ENCODE measurements around the gene GRIK1.

GRIK1 gene

DNA sequence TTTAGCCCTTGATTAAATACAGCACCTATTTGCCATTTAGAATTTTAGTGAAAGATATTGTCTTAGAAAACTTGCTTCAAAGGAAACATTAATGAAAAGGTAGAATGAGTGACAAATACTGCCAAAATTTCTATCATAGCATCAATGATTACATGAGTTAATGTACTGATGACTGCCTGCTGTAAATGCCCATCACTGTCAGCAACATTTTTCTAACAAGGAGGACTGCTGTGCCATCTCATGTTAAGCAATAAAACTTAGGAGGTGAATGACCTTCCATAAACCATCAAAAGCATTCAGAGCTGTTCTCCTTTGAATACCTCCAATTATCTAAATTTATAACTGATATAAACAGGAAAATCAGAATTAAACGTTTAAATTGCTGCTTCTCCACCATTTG, 54.3 kb downstream of the GRIK1 start:
- Histone ChIP-seq H3K9me3 (ENCODE audit: low read length) (no peaks in the 10 kb centered on the region), H3K79me2 (ENCODE audit: insufficient read depth, low read length) (no peaks in the 10 kb centered on the region), H3K9ac (ENCODE audit: low read length) (no peak overlapping the region), H3K9me2 (ENCODE audit: low read depth, low read length) (no peaks in the 10 kb centered on the region), H3K36me3 (ENCODE audit: insufficient read depth, low read length) (no peaks in the 10 kb centered on the region), H3K27ac (ENCODE audit: low read depth, low read length, poor library complexity, severe bottlenecking) (no peak overlapping the region), H4K20me1 (ENCODE audit: insufficient read depth, low read length) (no peaks in the 10 kb centered on the region), H3K4me3 (ENCODE audit: low read depth, low read length, poor library complexity, severe bottlenecking) (no peak overlapping the region), H3K4me1 (ENCODE audit: insufficient read depth, low read length, severe bottlenecking) (no peaks in the 10 kb centered on the region), H3F3A (ENCODE audit: insufficient read depth, low read length) (no peaks in the 10 kb centered on the region), H3K27me3 (ENCODE audit: insufficient read depth, low read length) (no peaks in the 10 kb centered on the region), H2AFZ (ENCODE audit: low read length) (no peak overlapping the region), H3K4me2 (ENCODE audit: low read length) (no peak overlapping the region)
- TF ChIP-seq EZH2 (IDR thresholded peaks at IDR 0.05; ENCODE audit: borderline replicate concordance, low read length), result no peak
- TF ChIP-seq, protein P1, sequence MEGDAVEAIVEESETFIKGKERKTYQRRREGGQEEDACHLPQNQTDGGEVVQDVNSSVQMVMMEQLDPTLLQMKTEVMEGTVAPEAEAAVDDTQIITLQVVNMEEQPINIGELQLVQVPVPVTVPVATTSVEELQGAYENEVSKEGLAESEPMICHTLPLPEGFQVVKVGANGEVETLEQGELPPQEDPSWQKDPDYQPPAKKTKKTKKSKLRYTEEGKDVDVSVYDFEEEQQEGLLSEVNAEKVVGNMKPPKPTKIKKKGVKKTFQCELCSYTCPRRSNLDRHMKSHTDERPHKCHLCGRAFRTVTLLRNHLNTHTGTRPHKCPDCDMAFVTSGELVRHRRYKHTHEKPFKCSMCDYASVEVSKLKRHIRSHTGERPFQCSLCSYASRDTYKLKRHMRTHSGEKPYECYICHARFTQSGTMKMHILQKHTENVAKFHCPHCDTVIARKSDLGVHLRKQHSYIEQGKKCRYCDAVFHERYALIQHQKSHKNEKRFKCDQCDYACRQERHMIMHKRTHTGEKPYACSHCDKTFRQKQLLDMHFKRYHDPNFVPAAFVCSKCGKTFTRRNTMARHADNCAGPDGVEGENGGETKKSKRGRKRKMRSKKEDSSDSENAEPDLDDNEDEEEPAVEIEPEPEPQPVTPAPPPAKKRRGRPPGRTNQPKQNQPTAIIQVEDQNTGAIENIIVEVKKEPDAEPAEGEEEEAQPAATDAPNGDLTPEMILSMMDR (IDR thresholded peaks at IDR 0.05; ENCODE audit: low read length), result no peak

DNA sequence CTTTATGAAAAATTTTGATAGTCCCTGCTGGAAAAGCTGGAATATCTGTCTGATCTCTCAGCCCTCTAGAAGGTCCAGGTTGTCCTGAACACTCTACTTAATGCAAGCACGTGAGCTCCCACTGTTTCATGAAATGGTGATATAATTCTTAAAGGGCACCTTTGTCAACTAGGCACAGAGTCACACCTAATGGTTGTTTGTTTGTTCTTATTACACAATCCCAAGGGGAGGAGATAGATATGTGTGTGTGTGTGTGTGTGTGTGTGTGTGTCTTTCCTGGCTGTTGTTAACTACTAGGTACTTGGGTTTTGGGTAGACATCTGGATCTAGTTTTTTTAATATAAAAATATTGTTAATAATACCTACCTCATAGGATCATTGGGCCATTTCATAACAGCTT, 63.9 kb downstream of the GRIK1 start:
- TF ChIP-seq, protein P1 (IDR thresholded peaks at IDR 0.05; ENCODE audit: low read length), result no peak
- no peak for TF ChIP-seq EZH2 (IDR thresholded peaks at IDR 0.05; ENCODE audit: borderline replicate concordance, low read length)
- Histone ChIP-seq H3K36me3 (ENCODE audit: insufficient read depth, low read length) (no peaks in the 10 kb centered on the region), H3K9me2 (ENCODE audit: low read depth, low read length) (no peaks in the 10 kb centered on the region), H3K4me3 (ENCODE audit: low read depth, low read length, poor library complexity, severe bottlenecking) (no peak overlapping the region), H2AFZ (ENCODE audit: low read length) (no peak overlapping the region), H4K20me1 (ENCODE audit: insufficient read depth, low read length) (no peaks in the 10 kb centered on the region), H3K4me2 (ENCODE audit: low read length) (no peak overlapping the region), H3F3A (ENCODE audit: insufficient read depth, low read length) (no peaks in the 10 kb centered on the region), H3K9me3 (ENCODE audit: low read length) (no peaks in the 10 kb centered on the region), H3K79me2 (ENCODE audit: insufficient read depth, low read length) (no peaks in the 10 kb centered on the region), H3K9ac (ENCODE audit: low read length) (no peak overlapping the region), H3K27me3 (ENCODE audit: insufficient read depth, low read length) (no peaks in the 10 kb centered on the region), H3K4me1 (ENCODE audit: insufficient read depth, low read length, severe bottlenecking) (no peaks in the 10 kb centered on the region), H3K27ac (ENCODE audit: low read depth, low read length, poor library complexity, severe bottlenecking) (no peak overlapping the region)

DNA sequence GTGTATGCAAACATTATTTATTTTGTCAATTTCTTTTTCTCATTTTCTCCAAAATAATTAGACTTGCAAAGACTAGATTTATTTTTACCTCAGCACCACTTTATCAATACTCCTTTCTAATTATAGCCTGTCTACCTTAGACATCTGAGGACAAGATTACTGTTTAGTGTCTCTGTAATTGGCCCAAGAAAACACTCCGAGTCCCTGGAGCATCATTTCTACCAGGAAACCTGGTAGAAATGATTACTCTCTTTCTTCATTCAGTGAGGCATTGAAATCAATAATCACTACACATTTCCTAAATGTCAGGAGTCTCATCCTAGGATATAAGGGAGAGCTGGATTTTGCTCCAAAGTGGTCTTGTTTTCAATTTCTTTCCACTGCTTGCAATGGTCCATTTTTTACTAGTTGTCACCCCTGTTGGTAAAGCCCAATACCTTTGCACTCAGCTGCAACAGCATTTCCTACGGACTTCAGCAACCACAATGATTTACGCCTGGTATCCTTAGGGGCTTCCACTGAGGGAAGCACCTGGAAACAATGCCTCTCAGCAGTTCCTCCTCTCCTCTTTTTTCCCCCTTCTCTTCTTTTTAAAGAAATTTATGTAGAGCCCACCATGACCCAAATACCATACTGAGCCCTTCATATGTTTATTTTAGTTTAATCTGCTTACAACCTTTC, 64.6 kb downstream of the GRIK1 start:
- no peak overlapping the region for H2AFZ ChIP-seq (ENCODE audit: low read length)
- TF ChIP-seq, protein P1 (IDR thresholded peaks at IDR 0.05; ENCODE audit: low read length), result no peak
- TF ChIP-seq EZH2 (IDR thresholded peaks at IDR 0.05; ENCODE audit: borderline replicate concordance, low read length), result no peak

More for the DNA sequence above, 64.6 kb downstream of the GRIK1 start:
- no peaks in the 10 kb centered on the region for H3F3A ChIP-seq (ENCODE audit: insufficient read depth, low read length)
- H4K20me1 ChIP-seq (ENCODE audit: insufficient read depth, low read length), result no peaks in the 10 kb centered on the region
- no peak overlapping the region for H3K27ac ChIP-seq (ENCODE audit: low read depth, low read length, poor library complexity, severe bottlenecking)
- H3K4me2 ChIP-seq (ENCODE audit: low read length), result no peak overlapping the region
- H3K4me1 ChIP-seq (ENCODE audit: insufficient read depth, low read length, severe bottlenecking), result no peaks in the 10 kb centered on the region
- H3K9me2 ChIP-seq (ENCODE audit: low read depth, low read length), result no peaks in the 10 kb centered on the region
- no peaks in the 10 kb centered on the region for H3K79me2 ChIP-seq (ENCODE audit: insufficient read depth, low read length)
- H3K36me3 ChIP-seq (ENCODE audit: insufficient read depth, low read length), result no peaks in the 10 kb centered on the region
- H3K27me3 ChIP-seq (ENCODE audit: insufficient read depth, low read length), result no peaks in the 10 kb centered on the region
- no peak overlapping the region for H3K4me3 ChIP-seq (ENCODE audit: low read depth, low read length, poor library complexity, severe bottlenecking)
- no peak overlapping the region for H3K9ac ChIP-seq (ENCODE audit: low read length)
- H3K9me3 ChIP-seq (ENCODE audit: low read length), result no peaks in the 10 kb centered on the region
